IMR-90 (cell line): Measurements from ENCODE around the gene C1orf105. TPM values are rescaled to one million over a fixed set of nuclear protein-coding genes. Genes with fewer than 3 reads are reported as not detected.

Source experiments
- ATAC-seq: fragments of 200-7000 bp; cut with Tn5 transposase; 2 replicates; pipeline ENCODE4 v1.9.1; 2020; ENCODE audit warnings: low read depth, mild to moderate bottlenecking, moderate library complexity
- BruUV-seq: library from RNA; stranded (reverse); fragments of 400-500 nt; replicated peaks from 2 replicates; lab custom pipeline; 2021; lab: Mats Ljungman, UMichigan
- CTCF ChIA-PET: fragments of 300-600 bp; formaldehyde crosslinking; extraction: SDS; loops from one replicate; lab custom pipeline; 2021; ENCODE audit warnings: antibody characterized with exemption; lab: Yijun Ruan, JAX
- POLR2A ChIA-PET: fragments of 300-600 bp; sonication (Branson Sonifier 250); formaldehyde crosslinking; loops from one replicate; lab custom pipeline; 2022; ENCODE audit warnings: antibody characterized with exemption; ENCODE audit not compliant: unreplicated experiment; lab: Charles Lee
- DNase-seq: peaks from one replicate; pipeline ENCODE4 v3.0.0; 2013
- H2AFZ ChIP-seq: replicated peaks from 2 replicates; pipeline ENCODE3; 2013; ENCODE audit warnings: low read length, mild to moderate bottlenecking; ENCODE audit not compliant: poor library complexity
- H2AK5ac ChIP-seq: 2 replicates; pipeline ENCODE4 v1.6.1; 2013; ENCODE audit warnings: low read depth, low read length, inconsistent platforms
- H2AK9ac ChIP-seq: replicated peaks from 2 replicates; pipeline ENCODE3; 2013; ENCODE audit warnings: mild to moderate bottlenecking, low read depth, low read length, moderate library complexity; ENCODE audit not compliant: poor library complexity
- H2BK120ac ChIP-seq: 2 replicates; pipeline ENCODE4 v1.6.1; 2013; ENCODE audit warnings: low read depth, low read length, inconsistent platforms
- H2BK15ac ChIP-seq: 3 replicates; pipeline ENCODE4 v1.6.1; 2013; ENCODE audit warnings: low read depth, low read length, inconsistent platforms
- H2BK20ac ChIP-seq: 2 replicates; pipeline ENCODE4 v1.6.1; 2013; ENCODE audit warnings: low read depth, mild to moderate bottlenecking, inconsistent platforms, low read length, moderate library complexity
- H2BK5ac ChIP-seq: 2 replicates; pipeline ENCODE4 v1.6.1; 2013; ENCODE audit warnings: mild to moderate bottlenecking, low read depth, low read length, inconsistent platforms; ENCODE audit not compliant: poor library complexity, severe bottlenecking
- H3K14ac ChIP-seq: replicated peaks from 2 replicates; pipeline ENCODE4 v1.6.1; 2013; ENCODE audit warnings: low read depth, low read length, inconsistent platforms
- H3K18ac ChIP-seq: 2 replicates; pipeline ENCODE4 v1.6.1; 2013; ENCODE audit warnings: low read depth, low read length, control low read depth
- H3K23ac ChIP-seq: 2 replicates; pipeline ENCODE4 v1.6.1; 2013; ENCODE audit warnings: low read depth, low read length, inconsistent platforms
- H3K27ac ChIP-seq: 2 replicates; pipeline ENCODE4 v1.5.1; 2013; ENCODE audit warnings: mild to moderate bottlenecking, control low read depth, low read length; ENCODE audit not compliant: insufficient read depth
- H3K27me3 ChIP-seq: 2 replicates; pipeline ENCODE4 v1.6.1; 2013; ENCODE audit warnings: low read length; ENCODE audit not compliant: control insufficient read depth, insufficient read depth
- H3K36me3 ChIP-seq: 2 replicates; pipeline ENCODE4 v1.6.1; 2013; ENCODE audit warnings: low read length, mixed read lengths; ENCODE audit not compliant: control insufficient read depth, insufficient read depth
- H3K4ac ChIP-seq: 2 replicates; pipeline ENCODE4 v1.6.1; 2013; ENCODE audit warnings: low read depth, low read length, inconsistent platforms
- H3K4me1 ChIP-seq: 2 replicates; pipeline ENCODE4 v1.6.1; 2013; ENCODE audit warnings: low read length, mixed read lengths; ENCODE audit not compliant: control insufficient read depth, insufficient read depth
- H3K4me2 ChIP-seq: 2 replicates; pipeline ENCODE4 v1.6.1; 2013; ENCODE audit warnings: low read depth, mild to moderate bottlenecking, control low read depth, low read length, moderate library complexity
- H3K4me3 ChIP-seq: 2 replicates; pipeline ENCODE4 v1.5.1; 2013; ENCODE audit warnings: low read depth, mild to moderate bottlenecking, control low read depth, low read length, moderate library complexity; ENCODE audit not compliant: insufficient read depth
- H3K56ac ChIP-seq: 2 replicates; pipeline ENCODE4 v1.6.1; 2013; ENCODE audit warnings: low read length, inconsistent platforms; ENCODE audit not compliant: insufficient read depth; ENCODE audit errors: extremely low read depth
- H3K79me1 ChIP-seq, 2 experiments: 2 replicates each; pipeline ENCODE4 v1.6.1; 2013; ENCODE audit warnings: low read length in 2 of 2, inconsistent platforms in 1 of 2, low read depth in 1 of 2
- H3K9ac ChIP-seq: 2 replicates; pipeline ENCODE4 v1.6.1; 2013; ENCODE audit warnings: low read depth, low read length, control low read depth
- H3K9me1 ChIP-seq: 2 replicates; pipeline ENCODE4 v1.6.1; 2013; ENCODE audit warnings: low read length, inconsistent platforms; ENCODE audit not compliant: insufficient read depth
- H3K9me3 ChIP-seq: 2 replicates; pipeline ENCODE4 v1.6.1; 2013; ENCODE audit warnings: low read length; ENCODE audit not compliant: control insufficient read depth, insufficient read depth
- H4K20me1 ChIP-seq: 2 replicates; pipeline ENCODE4 v1.6.1; 2013; ENCODE audit warnings: low read length, inconsistent platforms; ENCODE audit not compliant: insufficient read depth
- H4K5ac ChIP-seq: 2 replicates; pipeline ENCODE4 v1.6.1; 2013; ENCODE audit warnings: mild to moderate bottlenecking, low read depth, low read length, control low read depth
- H4K8ac ChIP-seq, 2 experiments: 2 replicates each; pipeline ENCODE4 v1.6.1; 2013; ENCODE audit warnings: low read depth in 2 of 2, low read length in 2 of 2, control low read depth in 1 of 2, inconsistent platforms in 1 of 2
- H4K91ac ChIP-seq: 2 replicates; pipeline ENCODE4 v1.6.1; 2013; ENCODE audit warnings: low read depth, low read length, inconsistent platforms; ENCODE audit not compliant: insufficient read depth
- BHLHE40 ChIP-seq: fragments of 150-350 bp; IDR thresholded peaks from 2 replicates; pipeline ENCODE4 v1.6.1; 2016; ENCODE audit warnings: mild to moderate bottlenecking, low read depth, low read length
- CEBPB ChIP-seq: IDR thresholded peaks from 2 replicates; pipeline ENCODE4 v1.6.1; 2012; ENCODE audit warnings: low read depth, low read length, improper control_type of control experiment
- MAFK ChIP-seq: IDR thresholded peaks from 2 replicates; pipeline ENCODE4 v1.6.1; 2012; ENCODE audit warnings: low read depth, low read length, improper control_type of control experiment
- MAZ ChIP-seq: IDR thresholded peaks from 2 replicates; pipeline ENCODE4 v1.6.1; 2012; ENCODE audit warnings: low read depth, mild to moderate bottlenecking, low read length, improper control_type of control experiment, moderate library complexity, borderline replicate concordance
- MXI1 ChIP-seq: IDR thresholded peaks from 2 replicates; pipeline ENCODE4 v1.6.1; 2012; ENCODE audit warnings: low read depth, mild to moderate bottlenecking, low read length, moderate library complexity, borderline replicate concordance
- WGBS, 2 experiments: methylation state at CpG; one replicate each; pipeline versions ENCODE4 v1.1.5 to v1.1.7; 2013; ENCODE audit warnings: missing lambda C conversion rate in 2 of 2; ENCODE audit not compliant: insufficient read length in 1 of 2; ENCODE audit errors: extremely low coverage in 2 of 2; 5-methylcytosine and 5-hydroxymethylcytosine counted together
- dilution Hi-C: fragments of 300-500 bp; cut with HindIII; formaldehyde crosslinking; loops from one replicate; pipeline ENCODE4 v1.14.3; 2018; ENCODE audit warnings: low sequenced_read_pairs; ENCODE audit not compliant: unreplicated experiment
- in situ Hi-C: fragments of 300-500 bp; cut with MboI; formaldehyde crosslinking; loops from 3 replicates; pipeline ENCODE4 v1.14.3; 2019; ENCODE audit warnings: low sequenced_read_pairs, inconsistent platforms, mixed read lengths
- intact Hi-C: fragments of 100-400 bp; cut with micrococcal nuclease; formaldehyde crosslinking; loops from 2 replicates; pipeline ENCODE4 v1.10.0; 2022
- polyA plus RNA-seq, 3 experiments: library from polyadenylated mRNA; depleted of rRNA; stranded (reverse); fragments of >200 nt; gene quantifications; 2 replicates each; pipeline ENCODE4 v1.2.3, GENCODE V29; 2012; ENCODE audit warnings: low replicate concordance in 1 of 3
- total RNA-seq: library from RNA; depleted of rRNA; stranded (reverse); fragments of >200 nt; gene quantifications from 2 replicates; pipeline ENCODE4 v1.2.3, GENCODE V29; 2012
- TF ChIP-seq, protein P1 (sequence below): conservative IDR thresholded peaks from 2 replicates; pipeline ENCODE4 v1.5.1; 2012; ENCODE audit warnings: mild to moderate bottlenecking, low read depth, low read length, improper control_type of control experiment

Gene C1orf105
- total and polyA plus RNA-seq, 2 of the 4 experiments (the other 2 are of a cell fraction): not detected

DNA sequence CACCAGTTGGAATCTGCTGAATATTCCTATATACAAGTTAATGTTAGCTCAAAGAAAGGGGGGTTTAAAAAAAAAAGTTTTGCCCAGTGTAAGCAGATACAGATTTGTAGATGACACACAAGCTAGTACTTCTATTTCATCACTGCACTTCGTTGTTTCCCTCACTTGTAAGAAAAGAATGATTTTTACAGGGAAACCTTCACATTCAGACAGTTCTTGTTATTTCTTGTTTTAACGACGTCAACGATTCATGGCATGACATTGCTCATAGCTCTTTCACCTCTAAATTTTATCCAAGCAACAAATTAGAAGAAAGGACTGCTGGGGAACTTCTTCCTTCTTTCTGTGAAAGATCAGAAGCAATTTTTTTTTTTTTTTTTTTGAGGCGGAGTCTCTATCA, 25.7 kb upstream of the C1orf105 start:
- no peak overlapping the region for H3K18ac ChIP-seq
- ChIA-PET CTCF (interaction anchor here (0.8 to 1.3 kb wide), 3 partner anchors 233 to 392 kb away, joined by 5 to 7 read pairs (median 5); no protein-coding TSS in a partner anchor), POLR2A (interaction anchor here (0.6 to 0.9 kb wide), 2 partner anchors 86 to 124 kb away, joined by 4 to 13 read pairs; no protein-coding TSS in a partner anchor)
- in situ Hi-C loops: loop anchor here (10.0 kb wide), 1 partner anchor 250 kb away; no protein-coding TSS in a partner anchor
- no peak overlapping the region for H3K9ac ChIP-seq
- BruUV-seq: no TSS peak
- H2BK15ac ChIP-seq: no peak overlapping the region
- H2AK9ac ChIP-seq: no peak overlapping the region
- no peak overlapping the region for H4K91ac ChIP-seq
- no peaks in the 10 kb centered on the region for H3K27me3 ChIP-seq
- no peaks in the 10 kb centered on the region for H3K9me3 ChIP-seq
- no peak overlapping the region for H4K8ac ChIP-seq
- H2AK5ac ChIP-seq: no peak overlapping the region
- H3K27ac ChIP-seq: no peak overlapping the region
- no peak overlapping the region for H3K4me2 ChIP-seq
- no peak overlapping the region for H3K23ac ChIP-seq
- no peak overlapping the region for H2BK120ac ChIP-seq
- no peak for TF ChIP-seq MXI1
- TF ChIP-seq MAZ: no peak
- TF ChIP-seq, protein P1, sequence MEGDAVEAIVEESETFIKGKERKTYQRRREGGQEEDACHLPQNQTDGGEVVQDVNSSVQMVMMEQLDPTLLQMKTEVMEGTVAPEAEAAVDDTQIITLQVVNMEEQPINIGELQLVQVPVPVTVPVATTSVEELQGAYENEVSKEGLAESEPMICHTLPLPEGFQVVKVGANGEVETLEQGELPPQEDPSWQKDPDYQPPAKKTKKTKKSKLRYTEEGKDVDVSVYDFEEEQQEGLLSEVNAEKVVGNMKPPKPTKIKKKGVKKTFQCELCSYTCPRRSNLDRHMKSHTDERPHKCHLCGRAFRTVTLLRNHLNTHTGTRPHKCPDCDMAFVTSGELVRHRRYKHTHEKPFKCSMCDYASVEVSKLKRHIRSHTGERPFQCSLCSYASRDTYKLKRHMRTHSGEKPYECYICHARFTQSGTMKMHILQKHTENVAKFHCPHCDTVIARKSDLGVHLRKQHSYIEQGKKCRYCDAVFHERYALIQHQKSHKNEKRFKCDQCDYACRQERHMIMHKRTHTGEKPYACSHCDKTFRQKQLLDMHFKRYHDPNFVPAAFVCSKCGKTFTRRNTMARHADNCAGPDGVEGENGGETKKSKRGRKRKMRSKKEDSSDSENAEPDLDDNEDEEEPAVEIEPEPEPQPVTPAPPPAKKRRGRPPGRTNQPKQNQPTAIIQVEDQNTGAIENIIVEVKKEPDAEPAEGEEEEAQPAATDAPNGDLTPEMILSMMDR: no peak
- TF ChIP-seq CEBPB: no peak
- TF ChIP-seq MAFK: no peak
- no peak for TF ChIP-seq BHLHE40
- no CpG with 5 or more reads among the region's 5 CpGs for WGBS, 2 experiments
- H3K4ac ChIP-seq: no peak overlapping the region
- H3K56ac ChIP-seq: no peak overlapping the region
- dilution Hi-C loops: no loop called here
- H2BK20ac ChIP-seq: no peak overlapping the region
- ATAC-seq: no peak
- H4K20me1 ChIP-seq: no peaks in the 10 kb centered on the region
- H3K4me1 ChIP-seq: peaks cover 2% of the 10 kb centered on the region
- peak; percentile 34 for DNase-seq
- intact Hi-C loops: loop anchor here (5.0 kb wide), 2 partner anchors 123 to 138 kb away; no protein-coding TSS in a partner anchor
- H3K36me3 ChIP-seq: no peaks in the 10 kb centered on the region
- no peak overlapping the region for H4K5ac ChIP-seq
- no peak overlapping the region for H2AFZ ChIP-seq
- H3K14ac ChIP-seq: no peak overlapping the region
- H3K79me1 ChIP-seq: no peaks in the 10 kb centered on the region
- H3K4me3 ChIP-seq: no peak overlapping the region
- no peaks in the 10 kb centered on the region for H3K9me1 ChIP-seq
- no peak overlapping the region for H2BK5ac ChIP-seq
